Astrocyte of the spinal cord (primary cell): ENCODE measurements around the gene RHOU.

ENCODE experiments used
- DNase-seq: peaks from one replicate; pipeline ENCODE4 v3.0.0; 2011; ENCODE audit warnings: low read depth, low spot score
- H3K4me3 ChIP-seq: 2 replicates; pipeline ENCODE4 v1.5.1; 2011; ENCODE audit warnings: low read depth, mild to moderate bottlenecking, low read length, moderate library complexity
- in situ Hi-C: cut with HindIII; loops from 2 replicates; pipeline ENCODE4 v1.10.0; 2017; ENCODE audit warnings: low sequenced_read_pairs
- TF ChIP-seq, protein P1 (sequence below): IDR thresholded peaks from 2 replicates; pipeline ENCODE4 v1.5.1; 2012; ENCODE audit warnings: low read depth, mild to moderate bottlenecking, low read length, inconsistent platforms

RHOU gene

DNA sequence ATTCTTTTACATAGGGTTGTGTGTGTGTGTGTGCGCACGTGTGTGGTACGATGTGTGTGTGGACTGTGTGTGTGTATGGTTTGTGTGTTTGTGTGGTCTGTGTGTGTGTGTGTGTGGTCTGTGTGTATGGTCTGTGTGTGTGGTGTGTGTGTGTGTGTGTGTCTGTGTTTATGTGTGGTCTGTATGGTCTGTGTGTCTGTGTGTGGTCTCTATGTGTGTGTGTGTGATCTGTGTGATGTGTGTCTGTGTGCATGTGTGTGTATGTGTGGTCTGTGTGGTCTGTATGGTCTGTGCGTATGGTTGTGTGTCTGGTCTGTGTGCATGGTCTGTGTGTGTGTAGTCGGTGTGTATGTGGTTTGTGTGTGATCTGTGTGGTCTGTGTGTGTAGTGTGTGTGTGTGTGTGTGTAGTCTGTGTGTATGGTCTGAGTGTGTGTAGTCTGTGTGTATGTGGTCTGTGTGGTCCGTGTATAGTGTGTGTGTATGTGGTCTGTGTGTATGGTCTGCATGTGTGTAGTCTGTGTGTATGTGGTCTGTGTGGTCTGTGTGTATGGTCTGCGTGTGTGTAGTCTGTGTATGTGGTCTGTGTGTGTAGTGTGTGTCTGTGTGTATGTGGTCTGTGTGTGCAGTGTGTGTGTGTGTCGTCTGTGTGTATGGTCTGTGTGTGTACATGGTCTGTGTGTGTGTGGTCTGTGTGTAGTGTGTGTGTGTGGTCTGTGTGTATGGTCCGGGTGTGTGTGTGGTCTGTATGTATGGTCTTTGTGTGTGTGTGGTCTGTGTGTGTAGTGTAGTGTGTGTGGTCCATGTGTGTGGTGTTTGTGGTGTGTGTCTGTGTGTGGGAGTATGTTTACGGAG lies 46.8 kb downstream of the RHOU start:
- TF ChIP-seq, protein P1, sequence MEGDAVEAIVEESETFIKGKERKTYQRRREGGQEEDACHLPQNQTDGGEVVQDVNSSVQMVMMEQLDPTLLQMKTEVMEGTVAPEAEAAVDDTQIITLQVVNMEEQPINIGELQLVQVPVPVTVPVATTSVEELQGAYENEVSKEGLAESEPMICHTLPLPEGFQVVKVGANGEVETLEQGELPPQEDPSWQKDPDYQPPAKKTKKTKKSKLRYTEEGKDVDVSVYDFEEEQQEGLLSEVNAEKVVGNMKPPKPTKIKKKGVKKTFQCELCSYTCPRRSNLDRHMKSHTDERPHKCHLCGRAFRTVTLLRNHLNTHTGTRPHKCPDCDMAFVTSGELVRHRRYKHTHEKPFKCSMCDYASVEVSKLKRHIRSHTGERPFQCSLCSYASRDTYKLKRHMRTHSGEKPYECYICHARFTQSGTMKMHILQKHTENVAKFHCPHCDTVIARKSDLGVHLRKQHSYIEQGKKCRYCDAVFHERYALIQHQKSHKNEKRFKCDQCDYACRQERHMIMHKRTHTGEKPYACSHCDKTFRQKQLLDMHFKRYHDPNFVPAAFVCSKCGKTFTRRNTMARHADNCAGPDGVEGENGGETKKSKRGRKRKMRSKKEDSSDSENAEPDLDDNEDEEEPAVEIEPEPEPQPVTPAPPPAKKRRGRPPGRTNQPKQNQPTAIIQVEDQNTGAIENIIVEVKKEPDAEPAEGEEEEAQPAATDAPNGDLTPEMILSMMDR = no peak
- no peak for DNase-seq
- in situ Hi-C loops = no loop called here
- H3K4me3 ChIP-seq = no peak overlapping the region

DNA sequence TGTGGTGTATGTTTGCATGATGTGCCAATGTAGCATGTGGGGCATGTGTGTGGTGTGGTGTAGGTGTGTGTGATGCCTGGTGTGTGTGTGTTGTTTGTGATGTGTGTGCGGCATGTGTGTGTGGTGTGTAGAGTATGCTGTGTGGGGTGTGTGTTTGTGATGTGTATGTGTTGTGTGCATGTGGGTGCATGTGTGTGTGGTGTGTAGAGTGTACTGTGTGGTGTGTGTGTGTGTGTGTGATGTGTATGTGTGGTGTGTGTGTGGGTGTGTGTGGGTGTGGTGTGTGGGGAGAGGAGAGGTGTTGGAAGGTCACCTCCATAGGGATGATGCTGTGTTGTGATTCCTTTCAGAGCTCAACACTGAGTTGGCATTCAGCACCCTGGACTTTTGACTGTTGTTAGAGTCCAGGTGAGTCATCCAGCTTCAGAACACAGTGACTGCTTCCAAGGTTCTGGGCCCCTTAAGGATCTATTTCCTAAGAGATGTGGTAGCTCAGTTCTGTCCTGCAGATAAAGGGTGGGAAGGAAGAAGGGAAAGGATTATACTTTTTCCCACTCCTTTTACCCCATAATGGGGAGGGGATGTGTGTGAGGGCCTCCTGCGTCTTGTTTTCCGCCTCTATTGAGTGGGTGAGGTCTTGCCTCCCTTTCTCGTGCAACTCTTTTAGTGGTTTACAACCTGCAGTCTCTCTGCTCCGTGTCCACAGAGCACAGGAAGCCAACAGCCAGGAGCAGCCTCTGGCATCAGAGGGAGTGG lies 47.6 kb downstream of the RHOU start:
- in situ Hi-C loops = no loop called here
- TF ChIP-seq, protein P1 = no peak
- no peak for DNase-seq
- H3K4me3 ChIP-seq = no peak overlapping the region

DNA sequence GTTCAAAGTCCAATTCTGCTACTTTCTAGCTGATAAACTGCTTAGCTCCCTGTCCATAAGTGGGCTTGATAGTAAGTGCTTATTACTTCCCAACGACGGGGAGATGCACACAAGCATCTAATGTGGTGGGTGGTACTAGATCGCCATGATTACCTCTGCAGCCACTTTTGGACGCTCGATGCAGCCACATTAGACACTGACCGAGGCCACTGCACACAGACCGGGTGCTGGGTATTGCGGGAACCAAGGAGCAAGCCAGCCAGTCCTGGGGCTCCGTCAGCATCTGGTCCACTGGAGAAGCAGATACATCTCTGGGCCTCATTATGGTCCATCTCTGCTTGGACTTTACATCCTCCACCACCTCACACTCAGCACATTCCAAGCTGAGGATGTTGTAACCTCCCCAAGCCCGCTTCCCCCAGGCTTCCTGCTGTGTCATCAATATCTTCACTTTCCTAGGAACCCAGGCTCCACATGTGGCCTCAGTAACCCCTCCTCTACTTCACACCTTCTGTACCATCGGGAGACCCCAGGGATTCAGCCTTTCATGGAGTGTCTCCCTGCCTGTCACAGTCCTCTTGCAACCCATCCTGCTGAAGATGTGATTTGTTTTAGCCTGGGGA lies 48.2 kb downstream of the RHOU start:
- in situ Hi-C loops = no loop called here
- H3K4me3 ChIP-seq = no peak overlapping the region
- DNase-seq = no peak
- TF ChIP-seq, protein P1 = no peak

DNA sequence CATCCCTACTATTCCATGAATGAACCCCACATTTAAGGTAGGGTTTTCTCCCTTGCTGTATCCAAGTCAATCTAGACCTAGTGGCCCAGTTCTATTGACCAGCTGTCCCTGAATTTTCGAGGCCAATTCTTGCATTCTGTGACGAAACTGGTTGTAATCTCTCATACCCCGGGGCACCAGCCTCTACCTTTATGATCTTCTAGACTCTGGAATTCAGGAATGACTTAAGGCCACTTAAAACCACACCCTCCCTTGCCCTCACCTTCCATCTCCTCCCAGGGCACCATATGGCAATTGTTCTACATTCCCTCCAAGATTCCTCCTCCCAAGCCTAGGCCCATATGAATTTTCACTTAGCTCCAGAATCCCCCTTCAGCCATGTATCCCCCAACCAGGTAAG lies 48.9 kb downstream of the RHOU start:
- in situ Hi-C loops = no loop called here
- TF ChIP-seq, protein P1 = no peak
- H3K4me3 ChIP-seq = no peak overlapping the region
- no peak for DNase-seq

DNA sequence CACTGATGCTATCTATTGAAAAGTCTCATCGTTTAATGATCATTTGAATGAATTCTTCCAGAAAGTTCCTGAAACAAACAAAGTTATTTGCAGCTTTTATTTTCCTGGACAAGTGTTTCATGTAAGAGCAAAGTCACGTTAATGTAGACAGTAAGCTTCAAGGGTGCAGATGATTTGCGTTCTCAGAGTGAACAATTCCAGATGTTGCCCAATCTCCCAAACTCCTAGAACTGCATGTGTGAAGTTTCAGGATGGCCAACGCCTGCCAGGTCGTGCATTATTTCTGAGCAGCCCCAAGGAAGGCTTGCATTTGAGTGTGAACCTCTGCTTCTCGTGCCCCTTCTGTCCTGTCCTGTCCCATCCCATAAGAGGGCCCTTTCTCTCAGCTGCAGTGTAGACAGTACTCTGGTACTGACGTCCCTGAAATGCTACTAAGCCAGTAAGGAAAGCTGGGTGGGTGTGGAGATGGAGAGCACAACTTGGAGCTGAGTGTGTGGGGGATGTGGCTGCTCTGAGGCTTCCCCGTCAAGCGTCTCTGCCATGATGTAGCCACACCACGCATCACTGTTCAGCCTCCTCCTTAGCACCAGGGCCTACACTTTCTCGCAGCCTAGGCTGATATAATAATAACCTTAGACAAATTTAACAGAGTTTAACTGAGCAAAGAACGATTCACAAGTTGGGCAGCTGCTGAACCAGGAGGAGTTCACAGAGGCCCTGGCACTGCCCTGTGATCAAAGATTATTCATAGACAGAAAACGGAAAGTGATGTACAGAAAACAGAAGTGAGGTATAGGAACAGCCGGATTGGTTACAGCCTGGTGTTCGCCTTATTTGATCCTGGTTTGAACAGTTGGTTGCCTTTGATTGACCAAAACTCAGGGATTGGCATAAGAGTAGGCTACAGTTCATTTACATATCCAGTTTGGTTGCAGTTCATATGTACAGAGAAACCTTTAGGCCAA lies 50.4 kb downstream of the RHOU start:
- in situ Hi-C loops = no loop called here
- no peak overlapping the region for H3K4me3 ChIP-seq
- TF ChIP-seq, protein P1 = no peak
- DNase-seq = no peak
